Suppressor macrophage treated with lipopolysaccharide for 1 hour (primary cell): ENCODE results near the gene IRF3.

ENCODE experiments used
- DNase-seq, 3 donors: peaks; one replicate each; pipeline ENCODE4 v3.0.0-alpha.2; 2020 to 2022

The IRF3 gene, protein sequence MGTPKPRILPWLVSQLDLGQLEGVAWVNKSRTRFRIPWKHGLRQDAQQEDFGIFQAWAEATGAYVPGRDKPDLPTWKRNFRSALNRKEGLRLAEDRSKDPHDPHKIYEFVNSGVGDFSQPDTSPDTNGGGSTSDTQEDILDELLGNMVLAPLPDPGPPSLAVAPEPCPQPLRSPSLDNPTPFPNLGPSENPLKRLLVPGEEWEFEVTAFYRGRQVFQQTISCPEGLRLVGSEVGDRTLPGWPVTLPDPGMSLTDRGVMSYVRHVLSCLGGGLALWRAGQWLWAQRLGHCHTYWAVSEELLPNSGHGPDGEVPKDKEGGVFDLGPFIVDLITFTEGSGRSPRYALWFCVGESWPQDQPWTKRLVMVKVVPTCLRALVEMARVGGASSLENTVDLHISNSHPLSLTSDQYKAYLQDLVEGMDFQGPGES

GRCh38 chr19:49665351-49666119, at the start of gene IRF3, which contains the start of gene BCL2L12:
IRF3 (minus strand) TSS chr19:49665857; CDS start chr19:49664838, 1,019 bp downstream.
BCL2L12 (plus strand) TSS chr19:49665933; CDS start chr19:49666693, 760 bp downstream.
- DNase-seq, result peak; percentile 99

GRCh38 chr19:49713236-49713845, 47.7 kb upstream of the IRF3 start:
- DNase-seq, result no peak

- peak in 2 of 3 donors; percentile 13 to 30 for DNase-seq
Measured at GRCh38 chr19:49712397-49712859, 46.8 kb upstream of the IRF3 start.

DNA sequence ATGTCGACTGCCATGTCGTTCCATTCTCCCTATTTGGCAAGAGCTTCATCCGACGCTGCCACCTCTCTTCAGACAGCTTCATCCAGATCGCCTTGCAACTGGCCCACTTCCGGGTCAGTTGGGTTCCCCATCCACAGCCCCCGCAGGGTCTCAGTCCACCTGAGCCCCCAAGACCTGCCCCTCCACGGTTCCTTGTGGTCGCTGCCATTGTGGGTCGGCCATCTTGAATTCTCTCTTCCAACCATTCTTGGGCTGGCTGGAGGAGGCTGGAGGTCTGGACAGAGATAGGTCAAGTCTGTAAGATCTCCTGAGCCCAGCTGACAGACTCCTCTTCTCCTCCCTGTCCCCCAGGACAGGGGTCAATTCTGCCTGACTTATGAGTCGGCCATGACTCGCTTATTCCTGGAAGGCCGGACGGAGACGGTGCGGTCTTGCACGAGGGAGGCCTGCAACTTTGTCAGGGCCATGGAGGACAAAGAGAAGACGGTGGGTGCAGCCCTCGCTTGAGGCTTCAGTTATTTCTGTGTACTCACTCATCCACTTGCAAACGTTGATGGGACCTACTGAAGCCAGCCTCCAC, 44.8 kb upstream of the IRF3 start:
- DNase-seq, result no peak

GRCh38 chr19:49705919-49706318, 40.3 kb upstream of the IRF3 start:
- no peak for DNase-seq

DNA sequence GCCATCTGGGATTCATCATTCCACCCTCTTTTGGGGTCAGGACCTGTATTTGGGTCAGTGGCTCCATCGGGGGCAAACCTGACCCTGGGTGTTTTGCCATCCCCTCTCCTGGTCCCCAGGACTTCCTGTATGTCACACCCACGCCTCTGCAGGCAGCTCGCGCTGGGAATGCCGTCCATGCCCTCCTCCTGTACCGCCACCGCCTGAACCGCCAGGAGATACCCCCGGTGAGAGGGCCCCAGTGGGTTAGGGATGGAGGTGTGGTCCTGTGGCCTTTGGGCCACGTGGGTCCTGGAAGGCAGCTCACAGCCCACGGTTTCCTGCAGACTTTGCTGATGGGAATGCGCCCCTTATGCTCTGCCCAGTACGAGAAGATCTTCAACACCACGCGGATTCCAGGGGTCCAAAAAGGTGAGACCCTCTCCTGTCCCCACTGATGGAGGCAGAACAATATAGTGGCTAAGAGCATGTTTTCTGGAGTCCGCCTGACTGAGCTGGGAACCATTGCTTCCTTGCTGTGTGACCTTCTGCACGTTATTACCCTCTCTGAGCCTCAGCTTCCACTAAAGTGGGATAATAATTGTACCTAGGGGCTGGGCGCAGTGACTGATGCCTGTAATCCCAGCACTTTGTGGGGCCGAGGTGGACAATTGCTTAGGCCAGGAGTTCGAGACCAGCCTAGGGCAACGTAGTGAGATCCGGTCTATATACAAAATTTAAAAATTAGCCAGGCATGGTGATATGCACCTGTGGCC, 39.4 kb upstream of the IRF3 start:
- DNase-seq, result no peak

DNA sequence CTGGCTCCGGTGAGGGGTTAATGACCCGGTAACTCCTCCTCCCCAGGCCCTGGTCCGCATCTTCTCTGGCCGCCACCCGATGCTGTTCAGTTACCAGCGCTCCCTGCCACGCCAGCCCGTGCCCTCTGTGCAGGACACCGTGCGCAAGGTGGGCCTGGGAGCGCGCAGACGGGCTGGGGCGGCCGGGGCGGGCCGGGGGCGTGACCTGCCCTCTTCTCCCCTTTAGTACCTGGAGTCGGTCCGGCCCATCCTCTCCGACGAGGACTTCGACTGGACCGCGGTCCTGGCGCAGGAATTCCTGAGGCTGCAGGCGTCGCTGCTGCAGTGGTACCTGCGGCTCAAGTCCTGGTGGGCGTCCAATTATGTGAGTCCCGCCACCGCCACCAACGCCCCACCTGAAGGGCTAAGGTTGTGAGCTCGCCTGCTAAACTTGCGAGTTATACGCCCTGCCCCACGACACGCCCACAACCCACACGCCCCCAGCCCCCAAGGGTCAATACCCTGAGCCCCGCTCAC, 35.7 kb upstream of the IRF3 start:
- DNase-seq, result no peak

DNA sequence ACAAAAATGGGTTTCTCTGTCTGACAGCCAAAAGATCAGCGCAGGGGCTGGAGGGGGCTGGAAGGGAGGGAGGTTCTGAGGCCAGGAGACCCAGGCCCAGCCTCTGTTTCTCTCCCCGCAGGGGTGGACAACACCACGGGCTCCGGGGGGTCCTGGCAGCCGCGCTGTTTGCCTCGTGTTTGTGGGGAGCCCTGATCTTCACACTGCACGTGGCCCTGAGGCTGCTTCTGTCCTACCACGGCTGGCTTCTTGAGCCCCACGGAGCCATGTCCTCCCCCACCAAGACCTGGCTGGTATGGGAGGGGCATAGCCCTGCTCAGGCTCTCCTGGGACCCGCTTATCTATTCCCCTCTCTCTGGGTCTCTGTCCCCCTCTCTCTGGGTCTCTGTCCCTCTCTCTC, 34.9 kb upstream of the IRF3 start:
- no peak for DNase-seq

GRCh38 chr19:49699364-49699763, 33.7 kb upstream of the IRF3 start:
- no peak for DNase-seq

GRCh38 chr19:49696865-49697264, 31.2 kb upstream of the IRF3 start:
- no peak for DNase-seq

DNA sequence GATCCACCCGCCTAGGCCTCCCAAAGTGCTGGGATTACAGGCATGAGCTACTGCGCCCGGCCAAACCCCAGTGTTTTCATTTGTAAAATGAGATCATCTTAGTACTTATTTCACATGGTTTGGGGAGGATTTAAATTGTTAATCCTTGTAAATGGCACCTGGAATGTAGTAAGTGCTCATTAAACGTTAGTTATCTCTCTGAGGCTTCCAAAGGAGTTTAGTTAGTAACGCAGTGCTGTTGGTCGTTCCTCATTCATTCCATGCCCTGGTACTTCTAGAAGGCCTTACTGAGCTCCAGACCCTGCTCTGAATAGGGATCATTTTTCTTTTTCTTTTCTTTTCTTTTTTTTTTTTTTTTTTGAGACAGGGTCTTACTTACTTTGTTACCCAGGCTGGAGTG, 30.5 kb upstream of the IRF3 start:
- no peak for DNase-seq

GRCh38 chr19:49692147-49692506, 26.5 kb upstream of the IRF3 start:
- no peak for DNase-seq

DNA sequence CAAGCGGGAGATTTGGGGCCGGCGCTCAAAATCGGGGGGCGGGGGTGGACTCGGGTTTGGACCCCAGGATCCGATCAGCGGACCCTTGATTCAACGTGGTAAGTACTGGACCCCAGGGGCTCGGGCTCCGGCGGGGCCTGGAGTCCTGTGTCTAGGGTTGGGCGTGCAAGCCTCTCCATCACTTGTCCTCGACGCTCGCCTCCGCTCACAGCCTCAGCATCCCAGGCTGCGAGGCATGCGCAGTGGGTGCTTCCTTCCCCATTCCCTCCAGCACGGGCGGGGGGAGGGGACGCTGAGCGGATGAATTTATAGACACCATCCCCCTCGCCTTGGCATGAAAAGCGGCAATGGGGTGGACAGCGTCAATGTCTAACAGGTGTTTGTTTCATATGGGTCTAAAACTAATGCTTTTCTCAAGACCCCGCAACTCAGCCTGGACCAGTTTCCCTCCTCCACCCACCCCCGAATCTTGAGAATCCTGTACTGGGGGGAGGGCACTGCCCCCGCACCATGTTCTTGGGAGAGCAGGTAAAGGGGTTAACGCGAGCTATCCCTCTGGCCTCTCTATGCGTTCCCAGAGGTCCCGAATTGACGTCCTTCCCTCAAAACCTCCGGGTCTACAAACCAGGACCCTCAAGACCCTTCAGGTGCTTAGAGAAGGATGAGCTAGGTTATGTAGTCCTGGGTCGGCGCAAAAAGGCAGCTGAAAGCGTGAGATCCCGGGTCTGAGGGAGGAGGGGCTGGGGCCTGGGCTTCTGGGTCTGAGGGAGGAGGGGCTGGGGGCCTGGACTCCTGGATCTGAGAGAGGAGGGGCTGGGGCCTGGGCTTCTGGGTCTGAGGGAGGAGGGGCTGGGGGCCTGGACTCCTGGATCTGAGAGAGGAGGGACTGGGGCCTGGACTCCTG, 25.8 kb upstream of the IRF3 start:
- peak; percentile 35 to 60 (median 39) for DNase-seq

DNA sequence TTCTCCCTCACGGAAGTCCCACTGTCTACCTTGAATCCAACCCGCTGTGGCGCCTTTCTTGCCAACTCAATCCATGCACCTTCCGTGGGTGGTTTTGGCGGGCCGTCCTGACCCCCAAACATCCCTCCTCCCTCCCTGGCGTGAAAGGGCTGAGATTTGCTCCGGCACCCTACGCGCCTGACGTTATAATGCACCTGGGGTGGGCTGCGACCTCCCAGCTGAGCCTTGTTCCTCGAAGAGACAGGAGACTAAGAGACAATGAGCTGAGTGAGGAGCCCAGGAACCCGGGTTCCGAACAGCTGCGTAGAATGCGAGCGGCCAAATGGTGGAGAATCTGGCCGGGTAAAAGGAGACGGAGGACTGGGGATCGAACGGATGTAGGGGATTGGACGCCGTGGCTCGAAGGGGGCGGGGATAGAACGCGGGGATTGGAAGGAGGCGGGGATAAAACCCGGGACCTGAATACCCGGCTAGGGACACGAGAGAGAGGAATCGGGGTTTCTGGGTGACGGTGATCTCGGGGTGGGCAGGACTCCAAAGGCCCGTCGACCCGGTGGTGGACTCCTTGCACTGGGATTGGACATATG, 25.1 kb upstream of the IRF3 start, which contains the start of gene CPT1C:
Gene CPT1C (plus strand): TSS at position 461 of the 587 bp plus-strand sequence. CDS start 1,137 bp downstream, outside the sequence.
- DNase-seq, result peak; percentile 25 to 48 (median 47)

DNA sequence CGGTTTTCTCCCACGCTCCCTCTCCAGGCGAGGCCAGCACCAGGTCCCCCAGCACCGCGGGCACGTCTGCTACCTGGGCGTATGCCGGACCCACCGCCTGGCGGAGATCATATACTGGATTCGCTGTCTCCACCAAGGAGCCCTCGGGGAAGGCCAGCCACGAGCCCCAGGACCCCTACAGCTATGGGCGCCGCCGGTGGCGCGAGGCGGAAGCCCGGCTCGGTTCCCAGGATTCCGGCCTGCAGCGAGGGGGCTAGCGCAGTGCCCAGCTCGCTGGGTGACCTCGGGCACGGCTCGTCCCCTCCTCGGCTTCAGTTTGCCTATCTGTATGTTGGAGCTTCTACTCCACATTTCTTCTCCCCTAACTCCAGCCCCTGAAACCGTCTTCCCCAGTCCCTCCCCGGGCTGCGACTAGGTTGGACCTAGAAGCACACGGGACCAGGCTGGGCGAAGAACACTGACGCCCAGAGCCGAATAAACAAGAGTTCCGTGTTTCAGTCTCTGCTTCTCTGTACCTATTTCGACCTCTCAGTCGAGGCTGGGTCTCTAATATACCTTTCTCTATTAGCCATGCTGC, 24.5 kb upstream of the IRF3 start:
- DNase-seq, result no peak

DNA sequence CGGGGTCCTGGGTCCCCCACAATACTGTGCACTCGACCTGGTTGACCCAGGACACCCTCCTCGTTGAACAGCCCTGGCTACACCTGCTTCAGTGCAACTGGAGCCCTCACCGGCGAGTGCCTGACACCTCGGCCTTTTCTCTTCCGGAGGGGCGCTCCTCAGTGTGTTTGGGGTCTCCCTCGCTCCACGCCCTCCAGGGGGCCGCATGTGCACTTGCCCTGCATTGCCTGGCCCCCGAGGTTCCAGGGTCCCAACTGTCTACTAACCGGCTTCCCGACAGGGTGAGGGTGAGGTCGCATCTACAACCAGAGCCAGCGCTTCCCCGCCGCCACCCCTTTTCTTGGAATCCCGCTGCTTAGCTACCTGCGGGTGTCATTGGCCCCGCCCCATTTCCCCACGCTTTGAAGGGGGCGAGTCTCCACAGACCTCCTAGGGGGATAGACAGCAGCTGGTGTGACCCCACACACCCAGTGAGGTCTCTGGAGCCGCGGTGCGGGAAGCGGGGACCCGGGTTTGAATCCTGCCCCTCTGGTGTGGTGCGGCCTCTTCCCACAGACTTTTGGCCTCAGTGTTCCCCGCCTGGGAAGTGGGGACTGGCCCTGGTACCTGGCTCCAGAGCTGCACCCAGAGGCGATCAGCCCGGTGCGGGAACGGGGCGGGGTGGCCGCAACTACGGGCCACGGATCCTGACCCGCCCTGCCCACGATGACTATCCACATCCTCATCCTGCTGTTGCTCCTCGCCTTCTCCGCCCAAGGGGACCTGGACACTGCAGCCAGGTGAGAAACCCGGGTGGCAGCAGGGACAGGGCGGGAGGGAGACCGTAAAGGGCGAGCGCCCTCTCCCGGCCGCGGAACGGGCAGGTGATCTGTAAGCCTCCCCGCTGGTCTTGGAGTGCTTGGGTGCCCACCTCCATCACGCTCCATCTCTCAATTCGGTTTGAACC, 23.7 kb upstream of the IRF3 start, which contains the start of gene ADM5:
Gene ADM5 (plus strand): TSS at position 462 of the 946 bp plus-strand sequence. CDS start 244 bp downstream, at position 706.
- DNase-seq, result peak in 1 of 3 donors; percentile 18

GRCh38 chr19:49688531-49689132, 23.0 kb upstream of the IRF3 start:
- no peak for DNase-seq
